ENCODE data around the gene KIAA1671.

The KIAA1671 gene

GRCh38 chr22:24962835-24963234, 10.3 kb downstream of the KIAA1671 start:
- H3K4me3 Mint-ChIP-seq, result no peak overlapping the region
- no peaks in the 10 kb centered on the region for H3K4me1 Mint-ChIP-seq (ENCODE audit: low read depth)
- DNase-seq, result no peak
- H3K27me3 Mint-ChIP-seq, result no peaks in the 10 kb centered on the region
- H3K27ac Mint-ChIP-seq, result no peak overlapping the region
- H3K9me3 Mint-ChIP-seq, result no peaks in the 10 kb centered on the region
- no peaks in the 10 kb centered on the region for H3K36me3 Mint-ChIP-seq (ENCODE audit: low read depth)

- no peak for DNase-seq
- Mint-ChIP-seq H3K36me3 (ENCODE audit: low read depth) (no peaks in the 10 kb centered on the region), H3K9me3 (no peaks in the 10 kb centered on the region), H3K4me1 (ENCODE audit: low read depth) (no peaks in the 10 kb centered on the region), H3K27me3 (no peaks in the 10 kb centered on the region), H3K27ac (no peak overlapping the region), H3K4me3 (no peak overlapping the region)
Observed at GRCh38 chr22:24964441-24964840, 11.9 kb downstream of the KIAA1671 start.

- Mint-ChIP-seq H3K9me3 (no peaks in the 10 kb centered on the region), H3K36me3 (ENCODE audit: low read depth) (no peaks in the 10 kb centered on the region), H3K4me3 (no peak overlapping the region), H3K27me3 (no peaks in the 10 kb centered on the region), H3K4me1 (ENCODE audit: low read depth) (no peaks in the 10 kb centered on the region), H3K27ac (no peak overlapping the region)
- DNase-seq, result no peak
Observed at GRCh38 chr22:24965822-24966626, 13.5 kb downstream of the KIAA1671 start.

GRCh38 chr22:24968066-24968561, 15.6 kb downstream of the KIAA1671 start:
- Mint-ChIP-seq H3K27ac (no peak overlapping the region), H3K4me3 (no peak overlapping the region), H3K27me3 (no peaks in the 10 kb centered on the region), H3K9me3 (no peaks in the 10 kb centered on the region), H3K36me3 (ENCODE audit: low read depth) (no peaks in the 10 kb centered on the region), H3K4me1 (ENCODE audit: low read depth) (no peaks in the 10 kb centered on the region)
- DNase-seq, result no peak

- Mint-ChIP-seq H3K36me3 (ENCODE audit: low read depth) (no peaks in the 10 kb centered on the region), H3K9me3 (no peaks in the 10 kb centered on the region), H3K4me3 (no peak overlapping the region)
Observed at GRCh38 chr22:24969560-24970301, 17.2 kb downstream of the KIAA1671 start.

GRCh38 chr22:24972369-24972768, 19.9 kb downstream of the KIAA1671 start:
- Mint-ChIP-seq H3K9me3 (no peaks in the 10 kb centered on the region), H3K4me3 (no peak overlapping the region), H3K27ac (no peak overlapping the region), H3K4me1 (ENCODE audit: low read depth) (no peaks in the 10 kb centered on the region), H3K27me3 (no peaks in the 10 kb centered on the region), H3K36me3 (ENCODE audit: low read depth) (no peaks in the 10 kb centered on the region)
- DNase-seq, result no peak

More at GRCh38 chr22:24969560-24970301, 17.2 kb downstream of the KIAA1671 start:
- no peak overlapping the region for H3K27ac Mint-ChIP-seq
- H3K4me1 Mint-ChIP-seq (ENCODE audit: low read depth), result no peaks in the 10 kb centered on the region
- H3K27me3 Mint-ChIP-seq, result no peaks in the 10 kb centered on the region
- no peak for DNase-seq

GRCh38 chr22:24973872-24974271, 21.4 kb downstream of the KIAA1671 start:
- H3K9me3 Mint-ChIP-seq, result no peaks in the 10 kb centered on the region
- H3K4me1 Mint-ChIP-seq (ENCODE audit: low read depth), result no peaks in the 10 kb centered on the region
- no peak overlapping the region for H3K27ac Mint-ChIP-seq
- no peak overlapping the region for H3K4me3 Mint-ChIP-seq
- no peak for DNase-seq
- H3K36me3 Mint-ChIP-seq (ENCODE audit: low read depth), result no peaks in the 10 kb centered on the region
- H3K27me3 Mint-ChIP-seq, result no peaks in the 10 kb centered on the region

- Mint-ChIP-seq H3K9me3 (no peaks in the 10 kb centered on the region), H3K27ac (no peak overlapping the region), H3K4me3 (no peak overlapping the region), H3K27me3 (no peaks in the 10 kb centered on the region), H3K4me1 (ENCODE audit: low read depth) (no peaks in the 10 kb centered on the region), H3K36me3 (ENCODE audit: low read depth) (no peaks in the 10 kb centered on the region)
- no peak for DNase-seq
Observed at GRCh38 chr22:24975125-24975640, 22.7 kb downstream of the KIAA1671 start.

- H3K36me3 Mint-ChIP-seq (ENCODE audit: low read depth), result no peaks in the 10 kb centered on the region
- no peaks in the 10 kb centered on the region for H3K4me1 Mint-ChIP-seq (ENCODE audit: low read depth)
- H3K9me3 Mint-ChIP-seq, result no peaks in the 10 kb centered on the region
- no peak for DNase-seq
- H3K27ac Mint-ChIP-seq, result no peak overlapping the region
- no peaks in the 10 kb centered on the region for H3K27me3 Mint-ChIP-seq
- H3K4me3 Mint-ChIP-seq, result no peak overlapping the region
Observed at GRCh38 chr22:24975813-24976341, 23.4 kb downstream of the KIAA1671 start.

- Mint-ChIP-seq H3K27ac (no peak overlapping the region), H3K27me3 (no peaks in the 10 kb centered on the region), H3K9me3 (no peaks in the 10 kb centered on the region), H3K36me3 (ENCODE audit: low read depth) (no peaks in the 10 kb centered on the region), H3K4me1 (ENCODE audit: low read depth) (no peaks in the 10 kb centered on the region), H3K4me3 (no peak overlapping the region)
- no peak for DNase-seq
Observed at GRCh38 chr22:24976442-24977218, 24.1 kb downstream of the KIAA1671 start.

- no peaks in the 10 kb centered on the region for H3K4me1 Mint-ChIP-seq (ENCODE audit: low read depth)
- H3K27ac Mint-ChIP-seq, result no peak overlapping the region
- H3K9me3 Mint-ChIP-seq, result no peaks in the 10 kb centered on the region
- no peak for DNase-seq
- H3K4me3 Mint-ChIP-seq, result no peak overlapping the region
- H3K27me3 Mint-ChIP-seq, result no peaks in the 10 kb centered on the region
- H3K36me3 Mint-ChIP-seq (ENCODE audit: low read depth), result no peaks in the 10 kb centered on the region
Observed at GRCh38 chr22:24977370-24978221, 25.1 kb downstream of the KIAA1671 start.

GRCh38 chr22:24978308-24978707, 25.8 kb downstream of the KIAA1671 start:
- Mint-ChIP-seq H3K9me3 (no peaks in the 10 kb centered on the region), H3K27ac (no peak overlapping the region), H3K4me1 (ENCODE audit: low read depth) (no peaks in the 10 kb centered on the region), H3K4me3 (no peak overlapping the region), H3K36me3 (ENCODE audit: low read depth) (no peaks in the 10 kb centered on the region), H3K27me3 (no peaks in the 10 kb centered on the region)
- DNase-seq, result no peak

- H3K36me3 Mint-ChIP-seq (ENCODE audit: low read depth), result no peaks in the 10 kb centered on the region
- no peak overlapping the region for H3K4me3 Mint-ChIP-seq
- no peak for DNase-seq
- peaks cover 7% of the 10 kb centered on the region for H3K27me3 Mint-ChIP-seq
- H3K4me1 Mint-ChIP-seq (ENCODE audit: low read depth), result peaks cover 5% of the 10 kb centered on the region
- H3K9me3 Mint-ChIP-seq, result no peaks in the 10 kb centered on the region
- H3K27ac Mint-ChIP-seq, result no peak overlapping the region
Observed at GRCh38 chr22:24981066-24981465, 28.6 kb downstream of the KIAA1671 start.
